GM12874 (cell line): ENCODE data around the gene C22orf42.

Experiments used
- TF ChIP-seq, protein P1 (sequence below): IDR thresholded peaks from 2 replicates; pipeline ENCODE4 v1.5.1; 2011; ENCODE audit warnings: low read depth, mild to moderate bottlenecking, control low read depth, low read length, moderate library complexity; ENCODE audit not compliant: insufficient read depth

Gene C22orf42

DNA sequence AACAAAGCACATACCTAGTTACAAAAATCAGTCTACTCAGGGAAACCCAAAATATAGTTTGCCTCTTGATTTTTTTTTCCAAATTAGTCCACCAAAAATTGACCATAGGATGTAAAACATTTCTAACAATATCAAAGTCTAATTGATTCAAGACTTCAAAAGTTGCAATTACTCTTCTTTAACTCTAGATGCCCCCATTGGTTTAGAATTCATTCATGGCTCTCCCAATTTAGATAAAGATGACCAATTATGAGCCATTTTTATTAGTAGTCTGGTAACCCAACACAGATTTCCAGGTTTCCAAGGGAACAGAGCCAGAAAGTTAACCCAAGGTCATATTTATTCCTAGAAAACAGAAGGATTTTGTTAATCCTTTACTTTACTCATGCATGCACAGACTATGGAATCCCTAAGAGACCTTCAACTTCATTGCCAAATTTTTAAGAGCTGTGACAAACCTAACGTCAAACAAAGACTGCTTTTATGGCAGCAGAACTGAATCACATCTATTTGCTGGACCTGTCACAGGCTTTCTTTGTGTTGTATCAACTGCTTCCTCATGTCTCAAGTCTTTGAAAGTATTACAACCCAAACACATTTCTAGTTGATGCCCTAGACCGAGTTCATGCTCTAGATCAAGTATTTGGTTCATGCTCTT is 55.3 kb downstream of the C22orf42 start:
- TF ChIP-seq, protein P1, sequence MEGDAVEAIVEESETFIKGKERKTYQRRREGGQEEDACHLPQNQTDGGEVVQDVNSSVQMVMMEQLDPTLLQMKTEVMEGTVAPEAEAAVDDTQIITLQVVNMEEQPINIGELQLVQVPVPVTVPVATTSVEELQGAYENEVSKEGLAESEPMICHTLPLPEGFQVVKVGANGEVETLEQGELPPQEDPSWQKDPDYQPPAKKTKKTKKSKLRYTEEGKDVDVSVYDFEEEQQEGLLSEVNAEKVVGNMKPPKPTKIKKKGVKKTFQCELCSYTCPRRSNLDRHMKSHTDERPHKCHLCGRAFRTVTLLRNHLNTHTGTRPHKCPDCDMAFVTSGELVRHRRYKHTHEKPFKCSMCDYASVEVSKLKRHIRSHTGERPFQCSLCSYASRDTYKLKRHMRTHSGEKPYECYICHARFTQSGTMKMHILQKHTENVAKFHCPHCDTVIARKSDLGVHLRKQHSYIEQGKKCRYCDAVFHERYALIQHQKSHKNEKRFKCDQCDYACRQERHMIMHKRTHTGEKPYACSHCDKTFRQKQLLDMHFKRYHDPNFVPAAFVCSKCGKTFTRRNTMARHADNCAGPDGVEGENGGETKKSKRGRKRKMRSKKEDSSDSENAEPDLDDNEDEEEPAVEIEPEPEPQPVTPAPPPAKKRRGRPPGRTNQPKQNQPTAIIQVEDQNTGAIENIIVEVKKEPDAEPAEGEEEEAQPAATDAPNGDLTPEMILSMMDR, result 0 out of 2 replicates have a peak, but pooled peaks have one; percentile 4

DNA sequence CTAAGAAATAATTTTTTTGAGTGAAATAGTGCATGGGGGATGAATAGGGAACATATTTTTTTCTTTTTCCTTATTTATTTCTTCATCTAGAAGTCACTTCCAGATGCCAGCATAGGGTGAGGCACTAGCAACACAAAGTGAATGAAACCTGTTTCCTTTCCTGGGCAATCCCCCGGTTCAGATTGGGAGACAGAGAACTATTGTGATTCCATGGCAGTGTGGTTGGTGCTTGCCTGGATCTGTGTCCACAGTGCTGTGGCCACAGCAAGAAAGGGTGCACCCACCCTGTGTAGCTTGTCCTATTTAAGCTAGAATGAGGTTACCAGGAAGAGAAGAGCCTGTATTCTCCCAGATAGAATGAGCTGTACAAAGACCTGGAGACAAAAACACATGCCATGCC is 58.4 kb downstream of the C22orf42 start:
- TF ChIP-seq, protein P1, result no peak
